HepG2 (cell line): Measurements from ENCODE around the gene ZNF740. TPM values are rescaled to one million over a fixed set of nuclear protein-coding genes. Genes with fewer than 3 reads are reported as not detected.

Experiments
- ATAC-seq: fragments of 200-7000 bp; cut with Tn5 transposase; 3 replicates; pipeline ENCODE4 v1.9.1; 2020; ENCODE audit warnings: mild to moderate bottlenecking, moderate library complexity
- BruUV-seq: library from RNA; stranded (reverse); fragments of 400-500 nt; replicated peaks from 2 replicates; lab custom pipeline; 2021; lab: Mats Ljungman, UMichigan
- CTCF ChIA-PET: fragments of 300-600 bp; formaldehyde crosslinking; extraction: SDS; loops from one replicate; lab custom pipeline; 2021; ENCODE audit warnings: low total read pairs, inconsistent platforms, low intra/inter-chr PET ratio; lab: Yijun Ruan, JAX
- POLR2A ChIA-PET: fragments of 350-600 bp; sonication (Branson Sonifier 250); formaldehyde crosslinking; loops from one replicate; lab custom pipeline; 2020; ENCODE audit warnings: antibody characterized with exemption, inconsistent platforms; lab: Yijun Ruan, JAX
- DNase-seq: peaks from one replicate; pipeline ENCODE4 v3.0.0-alpha.2; 2015; ENCODE audit warnings: low spot score
- FAIRE-seq: peaks from 3 replicates; lab custom pipeline; 2011; peaks lifted over from hg19 to GRCh38; lab: Jason Lieb, UNC
- H2AFZ ChIP-seq: one replicate; pipeline ENCODE4 v1.6.1; 2011; ENCODE audit warnings: low read length, inconsistent platforms
- H3K27ac ChIP-seq: fragments of 300-600 bp; 3 replicates; pipeline ENCODE4 v1.8.0; 2011; ENCODE audit warnings: mixed run types, mild to moderate bottlenecking, mixed read lengths, low read length, inconsistent platforms; ENCODE audit not compliant: insufficient read depth; ENCODE audit errors: extremely low read length
- H3K27me3 ChIP-seq, 2 experiments: fragments of 200-600 bp in 1 of 2; 2 replicates in 1 of 2; 3 replicates in 1 of 2; pipeline versions ENCODE4 v1.6.0 to v1.8.0; 2011; ENCODE audit warnings: low read length in 2 of 2, mild to moderate bottlenecking in 2 of 2, moderate library complexity in 2 of 2, inconsistent platforms in 1 of 2; ENCODE audit not compliant: insufficient read depth in 2 of 2, control insufficient read depth in 1 of 2
- H3K36me3 ChIP-seq, 2 experiments: fragments of 200-600 bp in 1 of 2; replicated peaks in 1 of 2; 2 replicates in 1 of 2; 3 replicates in 1 of 2; pipeline versions ENCODE4 v1.5.1 to v1.8.0; 2011; ENCODE audit warnings: low read length in 2 of 2, inconsistent platforms in 1 of 2; ENCODE audit not compliant: insufficient read depth in 2 of 2, control insufficient read depth in 1 of 2
- H3K4me1 ChIP-seq: 2 replicates; pipeline ENCODE4 v1.5.1; 2012; ENCODE audit warnings: low read length, inconsistent platforms; ENCODE audit not compliant: insufficient read depth
- H3K4me2 ChIP-seq: 2 replicates; pipeline ENCODE4 v1.6.0; 2011; ENCODE audit warnings: low read depth, low read length, inconsistent platforms
- H3K4me3 ChIP-seq, 3 experiments: fragments of 200-600 bp in 1 of 3; sonication (generic), shearing (Covaris generic) in 1 of 3; replicated peaks in 1 of 3; 2 replicates each; pipeline ENCODE4 v1.5.1; 2011 to 2016; ENCODE audit warnings: low read length in 3 of 3, inconsistent platforms in 2 of 3, low read depth in 2 of 3, mild to moderate bottlenecking in 2 of 3, control low read depth in 1 of 3, mixed read lengths in 1 of 3; ENCODE audit not compliant: insufficient read depth in 1 of 3
- H3K79me2 ChIP-seq: one replicate; pipeline ENCODE4 v1.6.1; 2011; ENCODE audit warnings: low read length, inconsistent platforms; ENCODE audit not compliant: insufficient read depth
- H3K9ac ChIP-seq: 2 replicates; pipeline ENCODE4 v1.6.0; 2011; ENCODE audit warnings: mild to moderate bottlenecking, low read depth, low read length, inconsistent platforms; ENCODE audit not compliant: insufficient read depth
- H3K9me3 ChIP-seq: 2 replicates; pipeline ENCODE4 v1.5.1; 2012; ENCODE audit warnings: mild to moderate bottlenecking, low read length
- H4K20me1 ChIP-seq: 2 replicates; pipeline ENCODE4 v1.6.0; 2011; ENCODE audit warnings: inconsistent platforms, mild to moderate bottlenecking, low read length, moderate library complexity; ENCODE audit not compliant: insufficient read depth
- CAMTA2 ChIP-seq: sonication (generic); formaldehyde crosslinking; IDR thresholded peaks from 2 replicates; pipeline ENCODE4 v1.4.0; 2020; ENCODE audit warnings: mild to moderate bottlenecking, missing genetic modification reagents, borderline replicate concordance
- CEBPG ChIP-seq: IDR thresholded peaks from 2 replicates; pipeline ENCODE4 v1.6.1; 2016
- FOXC1 ChIP-seq: sonication (generic); formaldehyde crosslinking; IDR thresholded peaks from 2 replicates; pipeline ENCODE4 v1.8.0; 2022; ENCODE audit warnings: mild to moderate bottlenecking, missing genetic modification reagents, borderline replicate concordance
- HNRNPL ChIP-seq: fragments of 200-400 bp; formaldehyde crosslinking; IDR thresholded peaks from 2 replicates; pipeline ENCODE4 v1.6.1; 2017; ENCODE audit warnings: mild to moderate bottlenecking, low read depth, low read length
- MED8 ChIP-seq: sonication (generic); formaldehyde crosslinking; IDR thresholded peaks from 2 replicates; pipeline ENCODE4 v1.8.1; 2023; ENCODE audit warnings: mild to moderate bottlenecking, missing genetic modification reagents; ENCODE audit not compliant: insufficient replicate concordance
- SRSF1 ChIP-seq: fragments of 200-400 bp; formaldehyde crosslinking; optimal IDR thresholded peaks from 2 replicates; pipeline ENCODE3; 2017; ENCODE audit warnings: mild to moderate bottlenecking, low read depth, low read length, moderate library complexity
- ZFYVE20 ChIP-seq: sonication (generic); formaldehyde crosslinking; IDR thresholded peaks from 2 replicates; pipeline ENCODE4 v1.8.0; 2023; ENCODE audit warnings: low read depth, mild to moderate bottlenecking, moderate library complexity, missing genetic modification reagents, borderline replicate concordance
- ZNF180 ChIP-seq: sonication (generic); formaldehyde crosslinking; IDR thresholded peaks from 2 replicates; pipeline ENCODE4 v1.4.0; 2020; ENCODE audit warnings: low read depth, missing genetic modification reagents, borderline replicate concordance
- ZNF263 ChIP-seq: sonication (generic); formaldehyde crosslinking; IDR thresholded peaks from 2 replicates; pipeline ENCODE4 v1.4.0; 2020; ENCODE audit warnings: missing genetic modification reagents
- ZNF335 ChIP-seq: sonication (generic); formaldehyde crosslinking; IDR thresholded peaks from 2 replicates; pipeline ENCODE4 v1.4.0; 2020; ENCODE audit warnings: missing genetic modification reagents
- ZNF549 ChIP-seq: sonication (generic); formaldehyde crosslinking; IDR thresholded peaks from 2 replicates; pipeline ENCODE4 v1.5.0; 2020; ENCODE audit warnings: missing genetic modification reagents
- ZNF883 ChIP-seq: sonication (generic); formaldehyde crosslinking; IDR thresholded peaks from 2 replicates; pipeline ENCODE4 v1.5.1; 2020; ENCODE audit warnings: mild to moderate bottlenecking, missing genetic modification reagents; ENCODE audit errors: not compliant biosample characterization
- WGBS: methylation state at CpG from one replicate; pipeline ENCODE4 v1.1.6; 2017; ENCODE audit warnings: low lambda C conversion rate; 5-methylcytosine and 5-hydroxymethylcytosine counted together
- in situ Hi-C: cut with HindIII; loops from 2 replicates; pipeline ENCODE4 v1.10.0; 2017; ENCODE audit warnings: low pct_unique_long_range_greater_than_20kb; ENCODE audit not compliant: extremely low pct_ligation_motif_present
- intact Hi-C: fragments of 100-400 bp; cut with micrococcal nuclease; formaldehyde crosslinking; loops from one replicate; pipeline ENCODE4 v1.10.0; 2022; ENCODE audit not compliant: unreplicated experiment
- polyA plus RNA-seq, 8 experiments: library from polyadenylated mRNA; depleted of rRNA in 3 of 8; stranded (reverse) in 7 of 8; unstranded in 1 of 8; fragments of >200 nt; fragmentation: Illumina TruSeq in 4 of 8; extraction: Trizol in 4 of 8; gene quantifications; 2 replicates each; pipeline versions ENCODE4 v1.2.1 to v1.2.3, GENCODE V29; 2011 to 2016; ENCODE audit warnings: low read depth in 4 of 8, missing spikeins in 1 of 8, mixed read lengths in 1 of 8; ENCODE audit not compliant: insufficient read depth in 1 of 8
- total RNA-seq, 5 experiments: library from RNA; depleted of rRNA; stranded (reverse); fragments of >200 nt; fragmentation: Illumina TruSeq; extraction: Trizol; gene quantifications; 2 replicates each; pipeline ENCODE4 v1.2.3, GENCODE V29; 2016; ENCODE audit warnings: low read depth in 1 of 5
- TF ChIP-seq, protein P1 (sequence below), 2 experiments: fragments of 450-650 bp in 1 of 2; sonication (generic) in 1 of 2; formaldehyde crosslinking; IDR thresholded peaks; 2 replicates each; pipeline versions ENCODE4 v1.5.0 to v1.8.0; 2020 to 2022; ENCODE audit warnings: mild to moderate bottlenecking in 1 of 2, missing genetic modification reagents in 1 of 2
- TF ChIP-seq, protein P2 (sequence below): sonication (generic); formaldehyde crosslinking; IDR thresholded peaks from 2 replicates; pipeline ENCODE4 v1.4.0; 2020; ENCODE audit warnings: missing genetic modification reagents

ZNF740 gene
- total and polyA plus RNA-seq, 2 of the 13 experiments (the other 11 are each of a cell fraction or from before 2014, with no cell fraction given) = 16.9 to 19.0 TPM

DNA sequence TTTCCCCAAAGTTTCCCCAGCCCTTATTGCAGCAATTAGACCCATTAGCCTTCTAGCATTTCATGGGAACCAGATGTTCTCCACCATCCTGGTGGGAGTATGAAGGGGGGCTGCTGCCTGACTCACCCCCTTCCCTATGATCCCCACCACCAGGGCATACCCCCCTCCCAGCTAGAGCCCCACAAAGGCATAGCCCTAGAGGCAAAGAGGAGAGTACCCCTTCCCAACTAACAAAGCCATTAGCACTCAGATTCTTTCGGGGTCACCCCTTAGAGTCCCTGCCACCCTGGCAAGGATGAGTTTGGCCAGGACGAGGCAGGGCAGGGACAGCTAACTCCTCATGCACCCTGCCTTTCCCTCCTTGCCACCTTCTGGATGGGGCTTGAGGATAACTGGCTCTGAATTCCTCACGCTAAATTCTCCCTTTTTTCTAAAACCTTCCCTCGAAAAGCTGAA is 42.3 kb downstream of the ZNF740 start:
- in situ Hi-C loops = no loop called here
- ATAC-seq (no peak), DNase-seq (no peak), FAIRE-seq (no peak)
- POLR2A ChIA-PET = no interaction called here
- Histone ChIP-seq H3K79me2 (no peaks in the 10 kb centered on the region), H3K4me3 (peak overlapping the region in 1 of 3 experiments; percentile 89; a peak in 1 of 6 replicates), H3K9ac (no peak overlapping the region), H3K36me3 (no peaks in the 10 kb centered on the region), H3K27me3 (peaks cover 0 to 24% of the 10 kb centered on the region in 2 experiments; a peak in 4 of 5 replicates), H2AFZ (no peak overlapping the region), H3K27ac (no peak overlapping the region), H3K4me2 (peak overlapping the region; percentile 100), H3K4me1 (peaks cover 52% of the 10 kb centered on the region), H4K20me1 (no peaks in the 10 kb centered on the region), H3K9me3 (no peaks in the 10 kb centered on the region)
- 0 out of 2 replicates have a peak, but pooled peaks have one; percentile 18 for TF ChIP-seq HNRNPL
- no peak for TF ChIP-seq ZNF180 (CRISPR knock-in tag)
- no peak for TF ChIP-seq ZNF549 (CRISPR knock-in tag)
- no peak for TF ChIP-seq ZFYVE20 (CRISPR knock-in tag)
- WGBS = 14% methylated on average over 4 of the region's 4 CpGs
- CTCF ChIA-PET = no interaction called here
- intact Hi-C loops = loop anchor here (5.0 kb wide), 1 partner anchor 74 kb away; the partner anchor contains the start of genes MYG1 and PFDN5
- BruUV-seq = no TSS peak

DNA sequence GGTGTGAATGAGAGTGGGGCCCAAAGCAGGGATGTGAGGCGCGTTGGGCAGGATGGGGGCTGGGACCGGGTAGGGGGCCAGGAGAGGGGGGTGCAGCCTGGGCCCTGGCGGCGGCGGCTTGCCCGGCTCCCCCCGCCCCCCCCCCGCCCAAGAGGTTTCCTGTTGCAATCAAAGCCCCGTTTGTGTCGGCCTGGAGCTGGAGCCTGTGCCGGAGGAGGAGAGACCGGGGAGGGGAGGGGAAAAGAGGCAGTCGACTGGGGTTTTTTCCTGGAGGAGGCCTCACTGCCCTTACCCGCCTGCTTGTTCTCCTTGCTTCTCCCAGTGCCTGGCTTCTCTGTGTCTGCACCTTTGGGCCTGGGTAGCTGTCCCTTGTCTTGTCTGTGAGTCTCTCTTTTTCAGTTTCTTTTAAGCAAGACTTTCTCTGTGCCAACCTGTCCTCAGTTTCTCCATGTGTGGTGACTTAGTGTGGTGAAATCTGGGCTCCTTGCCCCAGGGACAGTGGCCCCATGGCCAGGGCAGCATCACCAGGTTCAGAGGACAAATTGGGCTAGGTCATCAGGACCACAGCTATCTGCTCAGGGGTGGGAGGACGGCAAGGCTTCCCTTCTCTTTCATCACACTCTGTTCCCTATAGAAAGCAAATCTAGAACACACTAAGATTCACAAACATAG is 43.0 kb downstream of the ZNF740 start:
- intact Hi-C loops (loop anchor here (5.0 kb wide), 1 partner anchor 74 kb away; the partner anchor contains the start of genes MYG1 and PFDN5), in situ Hi-C loops (no loop called here)
- Histone ChIP-seq H3K9me3 (no peaks in the 10 kb centered on the region), H3K36me3 (no peaks in the 10 kb centered on the region), H3K79me2 (no peaks in the 10 kb centered on the region), H3K4me1 (peaks cover 46% of the 10 kb centered on the region), H3K9ac (no peak overlapping the region), H3K27ac (no peak overlapping the region), H3K4me3 (peak overlapping the region in 2 of 3 experiments; percentile 1 to 89; a peak in 1 of 6 replicates), H3K4me2 (peak overlapping the region; percentile 100), H4K20me1 (no peaks in the 10 kb centered on the region), H3K27me3 (peaks cover 0 to 27% of the 10 kb centered on the region in 2 experiments; a peak in 4 of 5 replicates), H2AFZ (no peak overlapping the region)
- DNase-seq = no peak
- CTCF ChIA-PET = no interaction called here
- no peak for ATAC-seq
- POLR2A ChIA-PET = no interaction called here
- 2% methylated on average over 7 of the region's 16 CpGs for WGBS
- no TSS peak for BruUV-seq
- FAIRE-seq = no peak
- TF ChIP-seq ZNF263 (CRISPR knock-in tag) = 0 out of 2 replicates have a peak, but pooled peaks have one; percentile 19
- TF ChIP-seq FOXC1 (CRISPR knock-in tag) = 0 out of 2 replicates have a peak, but pooled peaks have one; percentile 36
- TF ChIP-seq CAMTA2 (CRISPR knock-in tag) = no peak
- TF ChIP-seq ZNF335 = no peak
- TF ChIP-seq SRSF1 = peak; percentile 80
- 0 out of 2 replicates have a peak, but pooled peaks have one; percentile 18 for TF ChIP-seq CEBPG (CRISPR knock-in tag)
- TF ChIP-seq, protein P1, sequence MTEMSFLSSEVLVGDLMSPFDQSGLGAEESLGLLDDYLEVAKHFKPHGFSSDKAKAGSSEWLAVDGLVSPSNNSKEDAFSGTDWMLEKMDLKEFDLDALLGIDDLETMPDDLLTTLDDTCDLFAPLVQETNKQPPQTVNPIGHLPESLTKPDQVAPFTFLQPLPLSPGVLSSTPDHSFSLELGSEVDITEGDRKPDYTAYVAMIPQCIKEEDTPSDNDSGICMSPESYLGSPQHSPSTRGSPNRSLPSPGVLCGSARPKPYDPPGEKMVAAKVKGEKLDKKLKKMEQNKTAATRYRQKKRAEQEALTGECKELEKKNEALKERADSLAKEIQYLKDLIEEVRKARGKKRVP (CRISPR knock-in tag; IDR thresholded peaks at IDR 0.05) = peak in 1 of 2 experiments; percentile 34; a peak in 1 of 4 replicates
- TF ChIP-seq, protein P2, sequence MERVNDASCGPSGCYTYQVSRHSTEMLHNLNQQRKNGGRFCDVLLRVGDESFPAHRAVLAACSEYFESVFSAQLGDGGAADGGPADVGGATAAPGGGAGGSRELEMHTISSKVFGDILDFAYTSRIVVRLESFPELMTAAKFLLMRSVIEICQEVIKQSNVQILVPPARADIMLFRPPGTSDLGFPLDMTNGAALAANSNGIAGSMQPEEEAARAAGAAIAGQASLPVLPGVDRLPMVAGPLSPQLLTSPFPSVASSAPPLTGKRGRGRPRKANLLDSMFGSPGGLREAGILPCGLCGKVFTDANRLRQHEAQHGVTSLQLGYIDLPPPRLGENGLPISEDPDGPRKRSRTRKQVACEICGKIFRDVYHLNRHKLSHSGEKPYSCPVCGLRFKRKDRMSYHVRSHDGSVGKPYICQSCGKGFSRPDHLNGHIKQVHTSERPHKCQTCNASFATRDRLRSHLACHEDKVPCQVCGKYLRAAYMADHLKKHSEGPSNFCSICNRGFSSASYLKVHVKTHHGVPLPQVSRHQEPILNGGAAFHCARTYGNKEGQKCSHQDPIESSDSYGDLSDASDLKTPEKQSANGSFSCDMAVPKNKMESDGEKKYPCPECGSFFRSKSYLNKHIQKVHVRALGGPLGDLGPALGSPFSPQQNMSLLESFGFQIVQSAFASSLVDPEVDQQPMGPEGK = peak; percentile 94
- no peak for TF ChIP-seq ZNF883 (CRISPR knock-in tag)
- TF ChIP-seq MED8 (CRISPR knock-in tag) = no peak
